ENCODE measurements around the gene SCIN.

DNA sequence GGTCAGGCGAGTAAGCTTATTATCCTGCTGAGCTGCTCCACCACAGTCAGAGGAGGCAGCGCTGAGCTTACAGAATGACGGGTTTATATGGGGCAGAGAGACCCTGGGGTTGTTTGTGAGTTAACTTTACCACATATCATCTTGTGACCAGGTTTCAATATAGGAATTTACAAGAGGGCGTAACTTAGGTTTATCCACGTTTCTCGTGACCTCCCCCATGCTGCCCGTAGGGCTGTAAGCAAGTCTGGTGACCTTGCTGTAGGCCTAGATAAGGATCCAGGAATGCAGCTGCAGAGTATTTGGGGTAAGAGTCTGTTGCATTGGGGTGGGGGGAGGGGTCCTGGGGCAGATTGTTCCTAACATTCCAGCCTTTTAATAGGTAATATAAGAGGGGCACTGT, 24.6 kb downstream of the SCIN start:
- TF ChIP-seq, protein P1, sequence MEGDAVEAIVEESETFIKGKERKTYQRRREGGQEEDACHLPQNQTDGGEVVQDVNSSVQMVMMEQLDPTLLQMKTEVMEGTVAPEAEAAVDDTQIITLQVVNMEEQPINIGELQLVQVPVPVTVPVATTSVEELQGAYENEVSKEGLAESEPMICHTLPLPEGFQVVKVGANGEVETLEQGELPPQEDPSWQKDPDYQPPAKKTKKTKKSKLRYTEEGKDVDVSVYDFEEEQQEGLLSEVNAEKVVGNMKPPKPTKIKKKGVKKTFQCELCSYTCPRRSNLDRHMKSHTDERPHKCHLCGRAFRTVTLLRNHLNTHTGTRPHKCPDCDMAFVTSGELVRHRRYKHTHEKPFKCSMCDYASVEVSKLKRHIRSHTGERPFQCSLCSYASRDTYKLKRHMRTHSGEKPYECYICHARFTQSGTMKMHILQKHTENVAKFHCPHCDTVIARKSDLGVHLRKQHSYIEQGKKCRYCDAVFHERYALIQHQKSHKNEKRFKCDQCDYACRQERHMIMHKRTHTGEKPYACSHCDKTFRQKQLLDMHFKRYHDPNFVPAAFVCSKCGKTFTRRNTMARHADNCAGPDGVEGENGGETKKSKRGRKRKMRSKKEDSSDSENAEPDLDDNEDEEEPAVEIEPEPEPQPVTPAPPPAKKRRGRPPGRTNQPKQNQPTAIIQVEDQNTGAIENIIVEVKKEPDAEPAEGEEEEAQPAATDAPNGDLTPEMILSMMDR (IDR thresholded peaks at IDR 0.05): no peak
- TF ChIP-seq EZH2 (IDR thresholded peaks at IDR 0.05; ENCODE audit: borderline replicate concordance, insufficient read depth, low read depth, low read length, poor library complexity, severe bottlenecking): no peak
